GM12878 (cell line): ENCODE results near the gene NSG1. TPM values are rescaled to one million over a fixed set of nuclear protein-coding genes. Genes with fewer than 3 reads are reported as not detected.

Experiments used
- ATAC-seq: fragments of 200-7000 bp; cut with Tn5 transposase; 3 replicates; pipeline ENCODE4 v1.9.1; 2020; ENCODE audit warnings: mild to moderate bottlenecking, moderate library complexity
- BruUV-seq: library from RNA; stranded (reverse); fragments of 400-500 nt; replicated peaks from 2 replicates; lab custom pipeline; 2021; lab: Mats Ljungman, UMichigan
- CTCF ChIA-PET: fragments of 300-600 bp; sonication (Branson Sonifier 250); formaldehyde crosslinking; extraction: SDS; loops from one replicate; lab custom pipeline; 2021; ENCODE audit warnings: inconsistent platforms; lab: Yijun Ruan, JAX
- POLR2A ChIA-PET: fragments of 350-600 bp; formaldehyde crosslinking; extraction: SDS; loops from one replicate; lab custom pipeline; 2021; ENCODE audit warnings: inconsistent platforms; lab: Charles Lee
- RAD21 ChIA-PET: fragments of 300-600 bp; sonication (Branson Sonifier 250); formaldehyde crosslinking; loops from one replicate; lab custom pipeline; 2023; ENCODE audit warnings: antibody characterized with exemption; ENCODE audit not compliant: unreplicated experiment; lab: Charles Lee
- SMC1A ChIA-PET: fragments of 300-600 bp; sonication (Branson Sonifier 250); formaldehyde crosslinking; loops from one replicate; lab custom pipeline; 2023; ENCODE audit not compliant: unreplicated experiment, uncharacterized antibody; lab: Charles Lee
- DNase-seq: peaks from one replicate; pipeline ENCODE4 v3.0.0-alpha.2; 2011; ENCODE audit warnings: low read depth, low spot score
- FAIRE-seq: peaks from 3 replicates; lab custom pipeline; 2011; peaks lifted over from hg19 to GRCh38; lab: Jason Lieb, UNC
- H2AFZ ChIP-seq: 2 replicates; pipeline ENCODE4 v1.6.0; 2011; ENCODE audit warnings: low read depth, low read length, control low read depth; ENCODE audit not compliant: control insufficient read depth
- H3K27ac ChIP-seq: 2 replicates; pipeline ENCODE4 v1.5.1; 2011; ENCODE audit warnings: control low read depth; ENCODE audit not compliant: control insufficient read depth, insufficient read depth
- H3K27me3 ChIP-seq, 2 experiments: replicated peaks in 1 of 2; 2 replicates each; pipeline versions ENCODE4 v1.6.0 to v1.6.1; 2011; ENCODE audit warnings: low read length in 1 of 2; ENCODE audit not compliant: control insufficient read depth in 2 of 2, insufficient read depth in 2 of 2
- H3K36me3 ChIP-seq, 2 experiments: 2 replicates each; pipeline ENCODE4 v1.5.1; 2011; ENCODE audit warnings: low read length in 1 of 2; ENCODE audit not compliant: control insufficient read depth in 2 of 2, insufficient read depth in 2 of 2
- H3K4me1 ChIP-seq: 2 replicates; pipeline ENCODE4 v1.6.1; 2011; ENCODE audit warnings: mild to moderate bottlenecking, low read length, moderate library complexity, mixed read lengths; ENCODE audit not compliant: control insufficient read depth, insufficient read depth
- H3K4me2 ChIP-seq: 2 replicates; pipeline ENCODE4 v1.6.0; 2011; ENCODE audit warnings: control low read depth; ENCODE audit not compliant: control insufficient read depth, insufficient read depth
- H3K4me3 ChIP-seq: fragments of 200-600 bp; sonication (generic); 2 replicates; pipeline ENCODE4 v1.5.1; 2016
- H3K79me2 ChIP-seq: 2 replicates; pipeline ENCODE4 v1.6.0; 2011; ENCODE audit warnings: low read length; ENCODE audit not compliant: control insufficient read depth, insufficient read depth
- H3K9ac ChIP-seq: 2 replicates; pipeline ENCODE4 v1.8.0; 2011; ENCODE audit warnings: low read length, control low read depth, mixed read lengths; ENCODE audit not compliant: control insufficient read depth, insufficient read depth
- H3K9me3 ChIP-seq: replicated peaks from 3 replicates; pipeline ENCODE4 v1.5.1; 2011; ENCODE audit warnings: mild to moderate bottlenecking, low read length; ENCODE audit not compliant: control insufficient read depth, insufficient read depth
- H4K20me1 ChIP-seq: 2 replicates; pipeline ENCODE4 v1.6.0; 2011; ENCODE audit not compliant: control insufficient read depth, insufficient read depth
- BMI1 ChIP-seq: fragments of 450-650 bp; IDR thresholded peaks from 2 replicates; pipeline ENCODE4 v1.6.1; 2016; ENCODE audit warnings: mild to moderate bottlenecking, moderate library complexity, borderline replicate concordance
- CBFB ChIP-seq: IDR thresholded peaks from 2 replicates; pipeline ENCODE4 v1.6.1; 2016; ENCODE audit warnings: antibody characterized with exemption, low read depth
- CHD1 ChIP-seq: IDR thresholded peaks from 2 replicates; pipeline ENCODE4 v1.6.1; 2012; ENCODE audit warnings: low read depth, low read length, improper control_type of control experiment
- CHD4 ChIP-seq: fragments of 200-600 bp; sonication (generic); IDR thresholded peaks from 2 replicates; pipeline ENCODE4 v1.6.1; 2016; ENCODE audit warnings: mild to moderate bottlenecking
- EED ChIP-seq: sonication (generic); IDR thresholded peaks from 2 replicates; pipeline ENCODE4 v1.6.1; 2016; ENCODE audit warnings: antibody characterized with exemption, low read depth
- FOXM1 ChIP-seq: IDR thresholded peaks from 2 replicates; pipeline ENCODE4 v1.6.1; 2012; ENCODE audit warnings: low read depth, mild to moderate bottlenecking, inconsistent platforms, low read length, moderate library complexity
- JUNB ChIP-seq: IDR thresholded peaks from 2 replicates; pipeline ENCODE4 v1.6.1; 2016; ENCODE audit warnings: antibody characterized with exemption, mild to moderate bottlenecking
- MTA2 ChIP-seq: fragments of 450-650 bp; IDR thresholded peaks from 2 replicates; pipeline ENCODE4 v1.6.1; 2016; ENCODE audit warnings: low read depth, mild to moderate bottlenecking, moderate library complexity
- NFXL1 ChIP-seq: fragments of 450-650 bp; IDR thresholded peaks from 2 replicates; pipeline ENCODE4 v1.6.1; 2017; ENCODE audit warnings: antibody characterized with exemption, mild to moderate bottlenecking, borderline replicate concordance
- NFYB ChIP-seq: IDR thresholded peaks from 2 replicates; pipeline ENCODE4 v1.6.1; 2011; ENCODE audit warnings: low read depth, mild to moderate bottlenecking, low read length, improper control_type of control experiment, moderate library complexity; ENCODE audit not compliant: insufficient read depth
- NR2C2 ChIP-seq: IDR thresholded peaks from 2 replicates; pipeline ENCODE4 v1.6.1; 2011; ENCODE audit warnings: borderline replicate concordance, low read depth; ENCODE audit not compliant: control insufficient read depth, insufficient read length
- NRF1 ChIP-seq: conservative IDR thresholded peaks from 2 replicates; pipeline ENCODE4 v1.6.1; 2011; ENCODE audit warnings: mild to moderate bottlenecking, low read depth, low read length, improper control_type of control experiment
- RBBP5 ChIP-seq: fragments of 200-600 bp; sonication (generic); conservative IDR thresholded peaks from 2 replicates; pipeline ENCODE4 v1.6.1; 2016
- SRF ChIP-seq, 2 experiments: IDR thresholded peaks; 2 replicates each; pipeline ENCODE4 v1.6.1; 2011; ENCODE audit warnings: low read depth in 2 of 2, low read length in 2 of 2, mild to moderate bottlenecking in 1 of 2, moderate library complexity in 1 of 2
- TARDBP ChIP-seq: IDR thresholded peaks from 2 replicates; pipeline ENCODE4 v1.6.1; 2016; ENCODE audit warnings: borderline replicate concordance
- WRNIP1 ChIP-seq: IDR thresholded peaks from 2 replicates; pipeline ENCODE4 v1.6.1; 2011; ENCODE audit warnings: low read depth, low read length, improper control_type of control experiment, borderline replicate concordance
- YBX1 ChIP-seq: fragments of 450-650 bp; IDR thresholded peaks from 2 replicates; pipeline ENCODE4 v1.6.1; 2016; ENCODE audit warnings: antibody characterized with exemption
- WGBS: methylation state at CpG from one replicate; pipeline ENCODE4 v1.1.6; 2016; ENCODE audit warnings: low lambda C conversion rate; ENCODE audit not compliant: insufficient replicate concordance, insufficient coverage; ENCODE audit errors: missing lambda C conversion rate; 5-methylcytosine and 5-hydroxymethylcytosine counted together
- in situ Hi-C: fragments of 300-500 bp; cut with MboI; formaldehyde crosslinking; loops from 9 replicates; pipeline ENCODE4 v1.14.3; 2018; ENCODE audit warnings: mixed read lengths
- intact Hi-C: fragments of 100-400 bp; cut with micrococcal nuclease; formaldehyde crosslinking; loops from one replicate; pipeline ENCODE4 v1.14.2; 2022; ENCODE audit not compliant: unreplicated experiment
- polyA plus RNA-seq, 11 experiments: library from polyadenylated mRNA; depleted of rRNA in 4 of 11; unstranded in 6 of 11; stranded (reverse) in 5 of 11; fragments of >200 nt; fragmentation: Nextera tagmentation in 4 of 11; fragmentation: Illumina TruSeq in 1 of 11; extraction: Ambion mirVana in 4 of 11; extraction: Trizol in 1 of 11; gene quantifications; 1 replicate in 1 of 11; 2 replicates in 10 of 11; pipeline versions ENCODE4 v1.2.1 to v1.2.3, GENCODE V29; 2011 to 2016; ENCODE audit warnings: inconsistent platforms in 2 of 11, missing spikeins in 2 of 11, low read depth in 1 of 11
- total RNA-seq, 4 experiments: library from RNA; depleted of rRNA in 3 of 4; stranded (reverse); fragments of >200 nt in 3 of 4; fragmentation: Illumina TruSeq in 1 of 4; extraction: Trizol in 1 of 4; gene quantifications; 2 replicates each; pipeline versions ENCODE4 v1.2.1 to v1.2.3, GENCODE V29; 2013 to 2021
- TF ChIP-seq, protein P1 (sequence below): fragments of 450-650 bp; IDR thresholded peaks from 2 replicates; pipeline ENCODE4 v1.6.1; 2018; ENCODE audit warnings: borderline replicate concordance, mild to moderate bottlenecking; ENCODE audit not compliant: partially characterized antibody
- TF ChIP-seq, protein P2 (sequence below): fragments of 450-650 bp; IDR thresholded peaks from 2 replicates; pipeline ENCODE4 v1.6.1; 2016; ENCODE audit warnings: mild to moderate bottlenecking
- TF ChIP-seq, protein P3 (sequence below): fragments of 150-350 bp; IDR thresholded peaks from 2 replicates; pipeline ENCODE4 v1.6.1; 2014; ENCODE audit warnings: mild to moderate bottlenecking, low read depth, low read length

The NSG1 gene
- total and polyA plus RNA-seq, 10 of the 15 experiments (the other 5 are each of a cell fraction or from before 2014, with no cell fraction given): 0.03 to 0.19 (median 0.10) TPM; not detected in 5

DNA sequence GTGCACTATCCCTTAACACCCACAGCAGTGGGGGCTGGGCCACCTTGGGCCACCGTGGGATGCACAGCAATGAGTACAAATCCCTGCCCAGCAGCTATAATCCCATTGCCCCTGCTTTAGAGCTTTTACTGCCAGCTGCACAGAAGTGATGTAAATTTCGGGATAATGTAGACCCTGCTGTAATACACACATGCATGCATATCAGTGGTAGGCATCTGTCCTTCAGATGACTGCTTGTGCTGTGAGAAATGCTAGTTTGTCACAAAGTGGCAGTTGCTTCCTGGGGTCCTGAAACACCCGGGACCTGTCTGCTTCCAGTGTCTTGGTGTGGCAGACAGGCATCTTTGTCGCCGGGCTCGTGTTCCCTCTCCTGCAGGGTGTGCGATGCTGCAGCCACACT, 14.1 kb downstream of the NSG1 start:
- no peaks in the 10 kb centered on the region for H3K4me1 ChIP-seq
- no peak for FAIRE-seq
- in situ Hi-C loops: no loop called here

More for the DNA sequence above, 14.1 kb downstream of the NSG1 start:
- TF ChIP-seq CHD1: no peak
- TF ChIP-seq MTA2: no peak
- TF ChIP-seq RBBP5: no peak
- TF ChIP-seq JUNB: no peak
- TF ChIP-seq, protein P1, sequence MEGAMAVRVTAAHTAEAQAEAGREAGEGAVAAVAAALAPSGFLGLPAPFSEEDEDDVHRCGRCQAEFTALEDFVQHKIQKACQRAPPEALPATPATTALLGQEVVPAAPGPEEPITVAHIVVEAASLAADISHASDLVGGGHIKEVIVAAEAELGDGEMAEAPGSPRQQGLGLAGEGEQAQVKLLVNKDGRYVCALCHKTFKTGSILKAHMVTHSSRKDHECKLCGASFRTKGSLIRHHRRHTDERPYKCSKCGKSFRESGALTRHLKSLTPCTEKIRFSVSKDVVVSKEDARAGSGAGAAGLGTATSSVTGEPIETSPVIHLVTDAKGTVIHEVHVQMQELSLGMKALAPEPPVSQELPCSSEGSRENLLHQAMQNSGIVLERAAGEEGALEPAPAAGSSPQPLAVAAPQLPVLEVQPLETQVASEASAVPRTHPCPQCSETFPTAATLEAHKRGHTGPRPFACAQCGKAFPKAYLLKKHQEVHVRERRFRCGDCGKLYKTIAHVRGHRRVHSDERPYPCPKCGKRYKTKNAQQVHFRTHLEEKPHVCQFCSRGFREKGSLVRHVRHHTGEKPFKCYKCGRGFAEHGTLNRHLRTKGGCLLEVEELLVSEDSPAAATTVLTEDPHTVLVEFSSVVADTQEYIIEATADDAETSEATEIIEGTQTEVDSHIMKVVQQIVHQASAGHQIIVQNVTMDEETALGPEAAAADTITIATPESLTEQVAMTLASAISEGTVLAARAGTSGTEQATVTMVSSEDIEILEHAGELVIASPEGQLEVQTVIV: no peak
- TF ChIP-seq NR2C2: no peak
- TF ChIP-seq, protein P2, sequence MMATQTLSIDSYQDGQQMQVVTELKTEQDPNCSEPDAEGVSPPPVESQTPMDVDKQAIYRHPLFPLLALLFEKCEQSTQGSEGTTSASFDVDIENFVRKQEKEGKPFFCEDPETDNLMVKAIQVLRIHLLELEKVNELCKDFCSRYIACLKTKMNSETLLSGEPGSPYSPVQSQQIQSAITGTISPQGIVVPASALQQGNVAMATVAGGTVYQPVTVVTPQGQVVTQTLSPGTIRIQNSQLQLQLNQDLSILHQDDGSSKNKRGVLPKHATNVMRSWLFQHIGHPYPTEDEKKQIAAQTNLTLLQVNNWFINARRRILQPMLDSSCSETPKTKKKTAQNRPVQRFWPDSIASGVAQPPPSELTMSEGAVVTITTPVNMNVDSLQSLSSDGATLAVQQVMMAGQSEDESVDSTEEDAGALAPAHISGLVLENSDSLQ: no peak
- no peak for TF ChIP-seq YBX1
- no peak for TF ChIP-seq NFYB
- no peak for TF ChIP-seq FOXM1
- TF ChIP-seq, protein P3, sequence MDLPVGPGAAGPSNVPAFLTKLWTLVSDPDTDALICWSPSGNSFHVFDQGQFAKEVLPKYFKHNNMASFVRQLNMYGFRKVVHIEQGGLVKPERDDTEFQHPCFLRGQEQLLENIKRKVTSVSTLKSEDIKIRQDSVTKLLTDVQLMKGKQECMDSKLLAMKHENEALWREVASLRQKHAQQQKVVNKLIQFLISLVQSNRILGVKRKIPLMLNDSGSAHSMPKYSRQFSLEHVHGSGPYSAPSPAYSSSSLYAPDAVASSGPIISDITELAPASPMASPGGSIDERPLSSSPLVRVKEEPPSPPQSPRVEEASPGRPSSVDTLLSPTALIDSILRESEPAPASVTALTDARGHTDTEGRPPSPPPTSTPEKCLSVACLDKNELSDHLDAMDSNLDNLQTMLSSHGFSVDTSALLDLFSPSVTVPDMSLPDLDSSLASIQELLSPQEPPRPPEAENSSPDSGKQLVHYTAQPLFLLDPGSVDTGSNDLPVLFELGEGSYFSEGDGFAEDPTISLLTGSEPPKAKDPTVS: no peak
- no peak for TF ChIP-seq EED
- TF ChIP-seq BMI1: no peak
- TF ChIP-seq NFXL1: no peak
- no peak for TF ChIP-seq CHD4
- no peak for TF ChIP-seq CBFB
- no peak for TF ChIP-seq SRF (IDR thresholded peaks at IDR 0.05; ENCODE audit: low read depth in 2 of 2, low read length in 2 of 2)
- TF ChIP-seq TARDBP: no peak
- no peak for TF ChIP-seq NRF1
- no peak for TF ChIP-seq WRNIP1
- no peak overlapping the region for H3K4me2 ChIP-seq
- H3K9ac ChIP-seq: no peak overlapping the region
- H2AFZ ChIP-seq: no peak overlapping the region
- no peaks in the 10 kb centered on the region for H4K20me1 ChIP-seq
- WGBS: 45% methylated on average over 7 of the region's 7 CpGs
- H3K27me3 ChIP-seq: no peaks in the 10 kb centered on the region
- ATAC-seq (no peak), DNase-seq (no peak)
- H3K27ac ChIP-seq: no peak overlapping the region
- ChIA-PET POLR2A (no interaction called here), RAD21 (no interaction called here), SMC1A (no interaction called here), CTCF (no interaction called here)
- H3K4me3 ChIP-seq: no peak overlapping the region
- H3K79me2 ChIP-seq: no peaks in the 10 kb centered on the region
- H3K36me3 ChIP-seq: no peaks in the 10 kb centered on the region
- no TSS peak for BruUV-seq
- H3K9me3 ChIP-seq: no peaks in the 10 kb centered on the region
- intact Hi-C loops: no loop called here
